LNCAP (cell line): Measurements from ENCODE around the gene GRK5.

Source experiments
- TF ChIP-seq, protein P1 (sequence below): fragments of 450-650 bp; IDR thresholded peaks from 2 replicates; pipeline ENCODE4 v1.5.1; 2017; ENCODE audit warnings: mild to moderate bottlenecking

GRK5 gene

DNA sequence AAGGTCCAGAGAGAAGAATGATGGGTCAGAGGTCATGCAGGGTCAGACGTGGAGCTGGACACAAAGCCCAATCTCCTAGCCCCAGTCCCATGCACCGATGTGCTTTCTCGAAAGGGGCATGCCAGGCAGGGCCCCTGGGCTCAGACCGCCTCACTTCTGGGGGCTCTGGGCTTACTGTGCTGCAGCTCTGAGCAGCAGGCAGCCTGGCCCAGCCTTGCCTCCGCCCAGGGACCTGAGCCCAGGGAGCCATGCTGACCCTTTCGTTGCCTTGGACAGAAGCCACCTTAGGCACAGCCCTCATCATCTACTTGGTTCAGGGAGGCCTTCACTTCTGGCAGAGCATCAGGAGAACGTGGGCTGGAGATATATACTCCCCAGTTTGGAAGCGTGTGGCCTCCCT is 161.2 kb downstream of the GRK5 start:
- TF ChIP-seq, protein P1, sequence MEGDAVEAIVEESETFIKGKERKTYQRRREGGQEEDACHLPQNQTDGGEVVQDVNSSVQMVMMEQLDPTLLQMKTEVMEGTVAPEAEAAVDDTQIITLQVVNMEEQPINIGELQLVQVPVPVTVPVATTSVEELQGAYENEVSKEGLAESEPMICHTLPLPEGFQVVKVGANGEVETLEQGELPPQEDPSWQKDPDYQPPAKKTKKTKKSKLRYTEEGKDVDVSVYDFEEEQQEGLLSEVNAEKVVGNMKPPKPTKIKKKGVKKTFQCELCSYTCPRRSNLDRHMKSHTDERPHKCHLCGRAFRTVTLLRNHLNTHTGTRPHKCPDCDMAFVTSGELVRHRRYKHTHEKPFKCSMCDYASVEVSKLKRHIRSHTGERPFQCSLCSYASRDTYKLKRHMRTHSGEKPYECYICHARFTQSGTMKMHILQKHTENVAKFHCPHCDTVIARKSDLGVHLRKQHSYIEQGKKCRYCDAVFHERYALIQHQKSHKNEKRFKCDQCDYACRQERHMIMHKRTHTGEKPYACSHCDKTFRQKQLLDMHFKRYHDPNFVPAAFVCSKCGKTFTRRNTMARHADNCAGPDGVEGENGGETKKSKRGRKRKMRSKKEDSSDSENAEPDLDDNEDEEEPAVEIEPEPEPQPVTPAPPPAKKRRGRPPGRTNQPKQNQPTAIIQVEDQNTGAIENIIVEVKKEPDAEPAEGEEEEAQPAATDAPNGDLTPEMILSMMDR: no peak

DNA sequence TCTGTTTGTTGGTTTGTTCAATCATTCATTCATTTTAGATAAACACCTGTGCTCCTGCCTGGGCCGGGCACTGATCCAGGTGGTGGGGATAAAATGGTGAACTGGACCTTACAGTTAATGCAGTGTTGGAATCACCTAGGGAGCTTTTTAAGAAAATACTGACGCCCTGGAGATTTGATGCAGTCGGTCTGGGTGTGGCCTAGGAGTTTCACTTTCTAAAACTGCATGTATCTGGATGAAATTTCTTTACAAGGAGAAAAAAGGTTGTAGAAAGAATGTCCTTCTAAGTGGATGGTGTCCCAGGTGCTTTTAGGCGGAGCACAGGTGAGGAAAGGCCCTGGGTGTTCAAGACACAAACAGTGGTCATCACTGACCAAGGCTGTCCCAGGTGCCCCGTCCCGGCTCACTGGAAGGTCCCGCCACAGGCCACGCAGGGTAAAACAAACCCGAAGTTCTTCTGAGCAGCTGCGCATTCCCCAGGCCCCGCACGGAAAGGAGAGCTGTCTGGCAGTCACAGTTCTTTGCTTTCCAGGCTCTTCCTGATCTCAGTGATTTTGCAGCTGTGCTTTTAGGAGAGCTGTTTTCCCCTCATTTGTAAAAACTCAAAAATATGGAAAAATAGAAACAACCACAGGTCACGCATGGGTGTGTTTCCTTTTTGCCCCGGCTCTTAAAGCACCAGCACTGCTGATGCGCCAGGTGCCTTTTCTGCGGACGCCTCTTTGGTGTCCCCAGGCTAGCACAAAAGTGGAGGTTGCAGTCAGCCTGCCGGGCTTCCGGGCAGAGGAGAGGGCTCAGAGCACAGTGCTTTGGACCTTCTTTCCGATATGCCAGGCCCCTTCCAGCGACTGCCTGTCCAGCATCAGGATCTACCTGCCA is 161.9 kb downstream of the GRK5 start:
- TF ChIP-seq, protein P1: no peak

DNA sequence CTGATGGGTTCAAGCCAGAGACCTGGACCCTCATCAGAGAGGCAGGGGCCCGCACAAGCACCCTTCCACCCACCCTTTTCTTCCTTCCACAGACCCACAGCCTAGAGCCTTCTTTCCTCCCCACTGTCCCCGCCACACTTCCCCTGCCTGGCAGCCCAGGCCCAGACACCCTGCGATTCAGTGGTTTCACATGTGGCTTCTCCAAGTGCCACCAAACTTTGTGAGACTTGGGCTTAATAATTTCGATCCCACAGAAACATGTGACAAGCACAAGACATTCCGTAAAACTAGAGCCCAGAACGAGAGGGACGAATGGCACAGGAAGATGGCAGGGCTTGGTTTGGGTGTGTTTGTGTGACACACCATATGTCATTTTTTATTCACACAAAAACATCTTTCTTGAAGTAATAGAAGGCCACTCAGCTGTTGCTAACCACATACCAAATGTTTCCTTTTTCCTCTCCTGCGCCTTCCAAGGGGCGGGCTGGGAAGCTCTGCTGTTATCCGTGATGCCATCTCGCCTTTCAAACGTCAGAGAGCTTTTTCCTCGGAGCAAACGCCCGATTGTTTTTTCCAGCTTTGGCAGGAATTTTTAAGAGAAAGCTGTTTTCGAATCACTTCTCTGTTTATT is 162.9 kb downstream of the GRK5 start:
- TF ChIP-seq, protein P1: no peak

DNA sequence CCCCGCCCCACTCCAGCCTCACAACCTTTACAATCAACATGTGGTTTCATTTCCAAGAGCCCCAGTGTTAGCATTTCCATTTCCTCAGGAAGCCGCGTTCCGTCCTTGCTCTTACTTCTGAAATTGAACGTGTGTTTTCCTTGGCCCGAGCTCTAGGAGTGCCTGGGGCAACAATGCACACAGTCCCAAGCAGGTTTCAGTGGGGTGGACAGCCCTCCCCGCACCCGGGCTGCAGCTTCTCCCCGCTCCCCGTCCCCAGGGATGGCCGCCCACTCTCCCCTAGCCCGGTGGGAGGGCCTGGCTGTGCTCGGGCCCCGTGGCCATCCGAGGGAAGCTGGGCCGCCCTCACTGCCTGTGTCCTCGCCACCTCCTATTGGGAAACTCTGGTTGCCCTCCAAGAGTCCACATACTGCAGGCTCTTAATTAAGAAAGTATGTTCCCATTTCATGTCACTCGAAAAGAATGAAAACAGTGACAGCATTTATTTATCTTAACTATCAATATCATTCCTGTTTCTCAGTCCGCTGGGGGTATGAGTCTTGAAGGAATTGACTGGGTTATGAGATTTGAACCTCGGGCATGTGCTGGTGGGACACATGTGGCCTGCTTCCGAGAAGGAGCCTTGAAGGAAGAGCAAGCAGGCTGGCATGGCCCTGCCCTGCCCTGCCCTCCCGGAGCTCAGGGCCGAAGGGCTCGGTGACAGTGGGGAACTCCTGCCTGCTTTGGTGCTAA is 163.8 kb downstream of the GRK5 start:
- TF ChIP-seq, protein P1: no peak

DNA sequence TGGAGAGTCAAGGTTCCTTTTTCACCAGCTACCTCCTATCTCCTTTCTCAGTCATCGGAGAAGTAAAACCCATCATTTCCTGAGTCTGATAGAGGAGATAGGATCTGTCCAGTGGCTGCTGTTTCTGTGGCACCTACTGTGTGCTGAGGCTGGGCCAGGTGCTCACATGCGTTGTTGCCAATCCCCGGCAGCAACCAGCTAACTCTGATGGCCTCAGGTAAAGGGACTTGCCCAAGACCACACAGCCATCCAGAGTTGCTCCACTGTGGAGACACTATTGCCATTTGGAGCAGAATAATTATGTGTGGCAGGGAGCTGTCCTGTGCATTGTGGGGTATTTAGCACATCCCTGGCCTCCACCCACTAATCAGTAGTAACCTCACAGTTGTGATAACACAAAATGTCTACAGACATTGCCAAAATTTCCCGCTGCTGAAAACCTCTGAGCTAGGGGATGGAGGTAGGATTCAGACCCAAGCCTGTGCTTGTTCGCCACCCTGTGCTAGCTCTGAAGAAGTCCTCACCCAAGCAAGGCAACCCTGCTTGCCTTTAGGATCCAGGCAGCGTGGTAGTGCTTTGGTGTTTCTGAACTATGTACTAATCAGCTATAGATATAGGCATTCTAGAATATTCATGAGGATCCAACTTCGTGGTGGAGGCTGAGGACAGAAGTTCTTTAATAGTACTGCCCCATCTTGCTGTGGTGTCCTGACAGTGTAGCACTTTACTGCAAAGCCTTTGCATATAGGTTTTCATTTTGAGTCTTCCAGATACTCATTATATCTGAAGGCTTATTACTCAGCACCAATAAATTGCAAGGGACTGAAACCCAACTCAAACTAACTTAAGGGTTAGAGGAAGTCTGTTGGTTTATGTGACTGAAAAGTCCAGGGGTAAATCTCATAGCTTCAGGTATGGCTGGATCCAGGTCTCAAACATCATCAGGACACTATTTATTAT is 164.6 kb downstream of the GRK5 start:
- TF ChIP-seq, protein P1: no peak

DNA sequence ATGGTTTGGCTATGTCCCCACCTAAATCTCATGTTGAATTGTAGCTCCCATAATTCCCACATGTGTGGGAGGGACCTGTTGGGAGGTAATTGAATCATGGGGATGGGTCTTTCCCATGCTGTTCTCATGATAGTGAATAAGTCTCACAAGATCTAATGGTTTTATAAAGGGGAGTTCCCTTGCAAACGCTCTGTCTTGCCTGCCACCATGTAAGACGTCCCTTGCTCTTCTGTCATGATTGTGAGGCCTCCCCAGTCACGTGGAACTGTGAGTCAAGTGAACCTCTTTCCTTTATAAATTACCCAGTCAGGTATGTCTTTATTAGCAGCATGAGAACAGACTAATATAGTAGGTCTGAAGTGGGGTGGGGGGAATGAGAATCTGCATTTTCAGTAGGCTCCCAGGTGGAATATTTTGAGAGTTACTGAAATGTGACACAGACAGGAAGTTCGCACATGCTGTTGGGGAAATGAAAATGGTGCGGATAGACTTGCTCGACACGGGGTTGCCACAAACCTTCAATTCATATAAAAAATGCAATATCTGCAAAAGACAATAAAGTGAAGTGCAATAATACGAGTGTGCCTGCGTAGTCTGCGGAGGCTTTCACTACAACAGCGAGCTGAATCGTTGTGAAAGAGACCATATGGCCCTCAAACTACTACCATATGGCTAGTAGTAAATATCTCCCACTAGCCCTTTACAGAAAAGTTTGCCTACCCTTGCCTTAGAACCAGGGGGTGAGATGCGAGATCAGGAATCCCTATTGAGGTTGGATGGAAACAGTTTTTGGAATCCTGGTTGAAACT is 166.1 kb downstream of the GRK5 start:
- TF ChIP-seq, protein P1: no peak
